ENCODE data around the gene ARMC2.

Gene ARMC2

DNA sequence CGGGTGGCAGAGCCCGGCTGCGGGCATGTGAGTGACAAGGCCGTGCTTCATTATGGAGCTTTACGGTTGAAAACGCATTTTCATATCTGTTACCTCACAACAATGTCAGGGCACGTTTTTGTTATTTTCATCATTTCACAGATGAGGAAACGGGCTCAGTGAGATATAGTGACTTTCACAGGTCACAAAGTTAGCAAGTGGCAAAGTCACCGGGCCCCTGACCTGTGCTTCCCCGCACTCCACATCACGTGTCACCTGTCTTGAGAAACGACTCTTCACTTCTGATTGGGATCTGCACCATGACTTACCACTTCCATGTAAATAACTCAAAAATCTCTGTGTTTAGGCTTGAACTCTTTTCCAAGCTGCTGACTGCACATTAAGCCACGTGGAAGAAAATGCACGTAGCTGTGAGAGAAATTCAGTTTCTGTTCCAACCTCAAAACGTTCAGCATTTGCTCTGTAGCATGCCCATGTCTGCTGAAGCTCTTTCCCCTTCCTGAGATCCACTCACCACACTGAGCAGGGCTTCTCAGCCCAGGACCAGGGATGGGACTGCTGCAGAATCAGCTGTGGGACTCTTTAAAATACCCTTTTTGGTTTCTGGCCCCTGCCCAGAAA, 107.2 kb downstream of the ARMC2 start:
- no peak for DNase-seq (ENCODE audit: low read depth, low spot score)
- in situ Hi-C loops (cut with HindIII; ENCODE audit: low sequenced_read_pairs): no loop called here
- TF ChIP-seq, protein P1, sequence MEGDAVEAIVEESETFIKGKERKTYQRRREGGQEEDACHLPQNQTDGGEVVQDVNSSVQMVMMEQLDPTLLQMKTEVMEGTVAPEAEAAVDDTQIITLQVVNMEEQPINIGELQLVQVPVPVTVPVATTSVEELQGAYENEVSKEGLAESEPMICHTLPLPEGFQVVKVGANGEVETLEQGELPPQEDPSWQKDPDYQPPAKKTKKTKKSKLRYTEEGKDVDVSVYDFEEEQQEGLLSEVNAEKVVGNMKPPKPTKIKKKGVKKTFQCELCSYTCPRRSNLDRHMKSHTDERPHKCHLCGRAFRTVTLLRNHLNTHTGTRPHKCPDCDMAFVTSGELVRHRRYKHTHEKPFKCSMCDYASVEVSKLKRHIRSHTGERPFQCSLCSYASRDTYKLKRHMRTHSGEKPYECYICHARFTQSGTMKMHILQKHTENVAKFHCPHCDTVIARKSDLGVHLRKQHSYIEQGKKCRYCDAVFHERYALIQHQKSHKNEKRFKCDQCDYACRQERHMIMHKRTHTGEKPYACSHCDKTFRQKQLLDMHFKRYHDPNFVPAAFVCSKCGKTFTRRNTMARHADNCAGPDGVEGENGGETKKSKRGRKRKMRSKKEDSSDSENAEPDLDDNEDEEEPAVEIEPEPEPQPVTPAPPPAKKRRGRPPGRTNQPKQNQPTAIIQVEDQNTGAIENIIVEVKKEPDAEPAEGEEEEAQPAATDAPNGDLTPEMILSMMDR (IDR thresholded peaks at IDR 0.05; ENCODE audit: low read depth, low read length): no peak
- no peak overlapping the region for H3K4me3 ChIP-seq (ENCODE audit: low read depth, low read length)

DNA sequence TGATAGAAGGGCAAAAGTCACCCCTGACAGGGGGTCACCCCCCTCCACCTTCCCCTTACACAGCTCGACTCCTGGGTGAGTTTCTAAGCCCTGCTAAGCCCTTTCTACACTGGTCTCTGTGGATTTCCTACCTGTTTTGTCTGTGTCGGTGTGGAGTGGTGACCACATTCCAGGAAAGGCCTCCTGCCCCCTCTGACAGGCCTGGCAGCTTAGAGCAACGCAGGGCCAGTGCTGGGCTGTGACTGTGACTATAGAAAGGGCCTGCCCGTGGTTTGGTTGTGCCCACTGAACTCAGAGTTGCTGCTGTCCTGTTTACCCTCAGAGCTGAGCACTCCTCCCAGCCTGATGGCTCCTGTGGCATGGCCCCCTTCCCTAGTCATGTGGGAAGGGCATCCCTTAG, 109.0 kb downstream of the ARMC2 start:
- DNase-seq (ENCODE audit: low read depth, low spot score): no peak
- TF ChIP-seq, protein P1 (IDR thresholded peaks at IDR 0.05; ENCODE audit: low read depth, low read length): no peak
- in situ Hi-C loops (cut with HindIII; ENCODE audit: low sequenced_read_pairs): no loop called here
- H3K4me3 ChIP-seq (ENCODE audit: low read depth, low read length): no peak overlapping the region

DNA sequence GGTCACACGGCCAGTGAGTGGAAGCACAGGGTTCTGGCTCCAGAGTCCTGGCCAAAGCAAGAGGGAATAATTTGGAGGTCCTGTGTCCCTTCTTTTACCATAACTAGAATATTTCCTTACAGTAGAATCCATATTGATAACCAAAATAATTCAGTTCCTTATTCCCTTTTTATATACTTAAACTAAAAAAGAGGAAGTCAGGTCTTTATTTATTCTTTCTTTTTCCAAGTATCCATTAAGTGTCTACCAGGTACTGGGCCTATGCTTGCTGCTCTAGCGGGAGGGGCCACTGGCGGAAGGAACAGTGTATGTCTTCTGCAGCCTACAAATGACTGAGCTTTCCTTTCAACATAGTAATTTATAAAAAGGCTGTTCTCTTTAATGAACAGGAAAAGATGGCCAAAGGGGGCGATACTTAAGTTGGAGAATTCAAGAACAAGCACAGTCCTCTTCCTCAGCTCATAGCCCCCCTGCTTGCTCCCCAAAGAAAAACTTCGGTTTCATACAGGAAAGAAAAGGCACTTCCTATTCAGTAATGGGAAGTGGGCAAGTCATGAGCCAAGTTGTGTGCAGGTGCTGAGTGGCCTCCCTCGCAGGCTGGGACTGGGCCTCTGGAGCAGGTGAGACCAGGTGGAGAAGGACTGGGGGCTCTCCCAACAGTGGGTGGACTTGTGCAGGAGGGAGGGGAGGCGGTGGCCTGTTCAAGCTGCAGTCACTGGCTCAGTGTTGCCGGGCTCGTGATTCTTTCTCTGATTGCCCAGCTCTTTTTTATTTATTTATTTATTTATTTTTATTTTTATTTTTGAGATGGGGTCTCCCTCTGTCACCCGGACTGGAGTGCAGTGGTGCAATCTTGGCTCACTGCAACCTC, 110.9 kb downstream of the ARMC2 start:
- DNase-seq (ENCODE audit: low read depth, low spot score): no peak
- in situ Hi-C loops (cut with HindIII; ENCODE audit: low sequenced_read_pairs): no loop called here
- no peak overlapping the region for H3K4me3 ChIP-seq (ENCODE audit: low read depth, low read length)
- TF ChIP-seq, protein P1 (IDR thresholded peaks at IDR 0.05; ENCODE audit: low read depth, low read length): no peak

DNA sequence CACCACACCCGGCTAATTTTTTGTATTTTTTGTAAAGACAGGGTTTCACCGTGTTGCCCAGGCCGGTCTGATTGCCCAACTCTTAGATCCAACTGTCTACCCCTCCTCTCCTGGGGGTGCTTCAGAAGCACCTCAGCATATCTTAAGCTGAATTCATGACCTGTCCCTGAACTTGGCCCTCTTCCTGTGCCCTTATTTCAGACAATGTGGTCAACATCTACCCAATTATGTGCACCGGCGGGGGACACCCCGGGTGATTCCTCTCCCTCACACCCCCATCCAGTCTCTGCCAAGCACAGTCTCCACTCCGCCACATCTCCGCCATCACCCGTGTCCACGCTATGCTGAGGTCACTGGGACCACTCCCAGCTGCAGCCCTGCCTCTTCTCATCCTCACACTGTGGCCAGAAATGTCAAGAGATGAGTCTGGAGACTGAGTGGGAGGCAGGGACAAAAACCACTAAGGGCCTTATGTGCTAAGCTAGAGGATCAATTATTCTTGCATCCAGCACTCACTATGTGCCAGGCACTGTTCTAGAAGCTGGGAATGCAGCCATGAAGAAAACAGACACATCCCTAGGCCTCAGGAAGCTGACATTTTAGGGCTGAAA, 111.9 kb downstream of the ARMC2 start:
- TF ChIP-seq, protein P1 (IDR thresholded peaks at IDR 0.05; ENCODE audit: low read depth, low read length): no peak
- no peak for DNase-seq (ENCODE audit: low read depth, low spot score)
- H3K4me3 ChIP-seq (ENCODE audit: low read depth, low read length): no peak overlapping the region
- in situ Hi-C loops (cut with HindIII; ENCODE audit: low sequenced_read_pairs): no loop called here

DNA sequence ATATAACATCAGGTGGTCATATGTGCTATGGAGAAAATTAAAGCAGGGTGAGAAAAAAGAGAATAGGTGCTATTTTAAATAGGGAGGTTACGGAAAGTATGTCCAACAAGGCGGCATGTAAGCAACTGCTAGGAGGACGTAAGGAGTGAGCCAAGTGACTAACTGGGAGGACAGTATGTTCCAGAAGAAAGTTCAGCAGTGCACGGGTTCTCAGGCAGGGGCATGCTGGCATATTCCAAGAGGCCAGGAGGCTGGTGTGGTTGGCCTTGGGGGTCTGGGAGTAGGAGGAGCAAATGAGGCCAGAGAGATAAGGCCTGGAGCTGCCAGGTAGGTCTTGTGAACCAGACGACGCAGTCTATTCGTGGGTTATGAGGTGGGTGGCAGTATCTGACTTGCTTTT, 112.4 kb downstream of the ARMC2 start:
- DNase-seq (ENCODE audit: low read depth, low spot score): no peak
- in situ Hi-C loops (cut with HindIII; ENCODE audit: low sequenced_read_pairs): no loop called here
- TF ChIP-seq, protein P1 (IDR thresholded peaks at IDR 0.05; ENCODE audit: low read depth, low read length): no peak
- H3K4me3 ChIP-seq (ENCODE audit: low read depth, low read length): no peak overlapping the region

DNA sequence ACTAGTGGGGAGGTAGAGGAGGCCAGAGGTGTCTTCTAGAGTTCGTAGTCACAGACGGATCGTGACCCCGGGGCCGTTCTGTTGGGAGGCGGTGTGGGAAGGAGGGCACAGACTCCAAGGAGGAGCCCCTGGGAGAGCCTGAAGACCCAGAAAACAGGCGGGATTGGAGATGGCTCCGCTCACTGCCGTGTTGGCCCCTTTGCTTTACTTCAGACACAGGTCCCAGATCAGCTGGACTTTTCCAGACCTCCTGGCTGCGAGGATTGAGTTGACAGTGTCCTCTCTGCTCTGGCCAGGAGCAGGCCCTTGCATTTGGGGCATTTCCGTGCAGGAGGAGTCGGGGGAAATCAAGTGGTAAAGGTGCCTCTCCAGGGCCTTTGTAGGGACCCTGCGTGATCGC, 112.9 kb downstream of the ARMC2 start:
- TF ChIP-seq, protein P1 (IDR thresholded peaks at IDR 0.05; ENCODE audit: low read depth, low read length): no peak
- DNase-seq (ENCODE audit: low read depth, low spot score): no peak
- in situ Hi-C loops (cut with HindIII; ENCODE audit: low sequenced_read_pairs): no loop called here
- H3K4me3 ChIP-seq (ENCODE audit: low read depth, low read length): no peak overlapping the region

All from astrocyte of the spinal cord (primary cell).